Cortex of kidney (tissue), 1 donor: ENCODE results near the gene KY.

Source experiments
- DNase-seq: peaks from one replicate; lab custom pipeline; 2025; lab: John Stamatoyannopoulos, UW

Gene KY

DNA sequence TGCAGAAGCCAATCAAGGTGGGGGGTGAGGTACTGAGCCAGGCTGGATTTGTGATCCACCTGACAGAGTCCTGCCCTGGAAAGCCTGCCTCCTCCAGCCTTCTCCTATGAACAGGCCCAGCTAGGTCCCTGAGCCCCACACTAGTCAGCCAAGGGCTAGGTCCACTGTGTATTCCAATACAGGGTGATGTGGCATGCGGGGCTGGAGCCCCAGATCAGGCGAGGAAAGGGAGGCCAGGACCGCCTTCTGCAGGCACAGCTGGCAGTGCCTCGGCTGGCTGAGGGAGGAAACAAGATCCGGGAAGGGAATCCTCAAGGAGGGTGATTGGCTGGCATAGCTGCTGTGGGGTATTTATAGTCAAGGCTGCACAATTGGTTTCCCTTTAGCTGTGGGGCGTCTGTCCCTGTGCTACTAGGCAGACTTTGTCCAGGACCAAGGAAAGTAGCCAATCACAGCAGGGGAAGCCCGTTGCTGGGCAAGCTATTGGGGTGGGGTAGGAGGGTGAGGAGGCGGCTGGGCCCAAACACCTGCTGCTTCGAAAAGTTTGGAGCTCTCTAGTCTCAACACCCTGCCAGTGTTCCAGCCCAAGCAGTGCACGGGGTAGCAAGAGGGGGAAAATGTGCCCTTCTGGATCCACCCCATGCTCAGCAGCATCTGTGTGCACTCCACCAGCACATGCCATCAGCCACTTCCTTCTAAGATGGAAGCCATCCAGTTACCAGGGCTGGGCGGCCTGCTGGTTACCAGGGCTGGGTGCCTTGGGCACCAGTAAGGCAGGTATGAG is 5.9 kb downstream of the KY start:
- DNase-seq = no peak

DNA sequence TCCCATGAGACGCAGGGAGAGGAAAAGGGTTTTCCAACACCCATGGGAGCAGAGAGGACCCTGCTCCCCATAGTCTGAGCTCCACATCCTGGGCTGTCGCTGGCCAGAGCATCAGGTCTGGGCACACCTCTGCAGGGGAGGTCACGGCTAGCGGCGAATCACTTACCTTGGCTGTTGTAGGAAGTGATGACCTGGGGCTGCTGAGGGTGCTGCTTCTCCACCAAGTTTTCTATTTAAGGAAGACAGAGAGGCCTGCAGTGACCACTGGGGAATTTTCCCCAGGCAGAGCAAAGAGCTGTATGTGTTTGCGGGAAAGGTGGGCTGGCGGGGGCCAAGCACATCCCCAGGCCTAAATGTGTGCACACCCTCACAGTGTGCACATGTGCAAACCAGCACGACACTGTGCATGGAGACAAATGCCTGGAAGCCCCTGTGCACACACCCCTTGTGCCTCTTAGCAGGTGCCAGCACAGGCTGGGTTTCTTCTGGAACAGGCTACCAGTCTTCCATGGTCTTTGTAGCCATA is 7.6 kb downstream of the KY start:
- DNase-seq = no peak

DNA sequence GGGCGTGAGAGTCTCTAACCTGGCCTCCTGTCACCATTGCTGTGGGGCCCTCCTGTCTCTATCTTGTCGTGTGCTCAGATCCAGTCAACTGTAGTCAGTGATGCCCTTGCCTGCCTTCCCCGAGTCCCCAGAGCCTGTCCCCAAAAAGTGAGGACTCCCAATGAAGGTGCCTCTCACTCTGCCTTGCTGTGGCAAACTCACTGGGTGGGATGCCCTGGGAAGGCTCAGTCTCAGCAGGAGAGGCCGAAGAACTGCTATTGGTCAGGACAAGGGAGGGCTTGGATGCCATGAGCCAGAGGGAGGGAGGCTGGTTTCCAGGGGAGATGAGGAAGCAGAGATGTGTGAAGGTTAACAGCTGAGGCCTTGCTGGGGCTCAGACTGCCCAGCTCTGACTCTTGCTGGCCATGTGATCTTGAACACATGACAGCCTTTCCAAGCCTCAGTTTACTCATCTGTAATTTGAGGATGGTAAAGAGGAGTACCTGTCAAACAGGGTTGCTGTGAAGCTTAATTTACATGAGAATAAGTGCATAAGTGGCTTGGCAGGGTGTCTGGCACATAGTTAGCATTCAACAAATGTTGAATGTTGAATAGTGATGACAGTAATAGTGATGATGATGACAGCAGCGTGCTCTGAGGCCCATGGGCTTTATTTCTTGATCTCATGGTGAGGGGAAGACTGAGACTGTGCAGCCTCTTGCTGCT is 8.2 kb downstream of the KY start:
- no peak for DNase-seq

- no peak for DNase-seq
Measured at GRCh38 chr3:134641671-134642300, 9.0 kb downstream of the KY start.

DNA sequence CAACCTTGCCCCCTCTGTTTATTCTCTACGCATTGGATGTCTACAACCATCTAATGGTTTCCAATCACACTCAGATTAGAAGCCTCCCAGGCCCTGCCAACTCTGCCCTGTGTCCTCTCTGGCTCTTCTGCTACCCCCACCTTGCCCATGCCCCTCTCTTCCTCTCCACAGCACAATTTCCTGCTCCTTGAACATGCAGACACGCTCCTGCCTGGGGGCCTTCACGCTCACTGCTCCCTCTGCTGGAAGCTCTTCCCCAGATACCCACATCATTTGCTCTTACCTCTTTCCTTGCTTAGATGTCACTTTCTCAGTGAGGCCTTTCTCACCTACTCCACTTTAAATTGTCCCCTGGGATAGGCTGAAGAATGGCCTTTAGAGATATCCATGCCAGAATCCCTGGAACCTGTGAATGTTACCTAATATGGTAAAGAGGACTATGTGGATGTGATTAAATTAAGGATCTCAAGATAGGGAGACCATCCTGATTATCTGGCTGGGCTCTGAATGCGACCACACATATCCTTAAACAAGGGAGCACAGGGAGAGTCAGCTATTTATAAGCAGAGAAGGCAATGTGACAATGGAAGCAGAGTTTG is 9.9 kb downstream of the KY start:
- no peak for DNase-seq

DNA sequence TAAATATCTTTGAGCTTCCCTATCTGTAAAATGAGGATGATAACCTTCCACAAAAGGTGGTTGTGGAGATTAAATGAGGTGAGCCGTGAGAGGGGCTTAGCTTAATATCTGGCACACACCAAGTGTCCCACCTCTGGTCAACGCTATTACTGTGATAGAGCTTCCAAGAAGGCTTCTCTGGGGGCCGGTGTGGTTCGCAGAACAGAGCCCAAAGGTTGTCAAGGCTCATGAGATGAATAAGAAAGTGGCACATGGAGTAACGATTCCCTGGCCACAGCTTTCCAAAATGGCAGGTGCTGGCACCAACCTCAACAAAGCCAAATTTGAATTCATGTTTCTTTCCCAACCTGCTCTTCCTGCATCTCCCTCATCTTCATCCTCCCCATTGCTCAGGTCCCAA is 10.4 kb downstream of the KY start:
- no peak for DNase-seq

DNA sequence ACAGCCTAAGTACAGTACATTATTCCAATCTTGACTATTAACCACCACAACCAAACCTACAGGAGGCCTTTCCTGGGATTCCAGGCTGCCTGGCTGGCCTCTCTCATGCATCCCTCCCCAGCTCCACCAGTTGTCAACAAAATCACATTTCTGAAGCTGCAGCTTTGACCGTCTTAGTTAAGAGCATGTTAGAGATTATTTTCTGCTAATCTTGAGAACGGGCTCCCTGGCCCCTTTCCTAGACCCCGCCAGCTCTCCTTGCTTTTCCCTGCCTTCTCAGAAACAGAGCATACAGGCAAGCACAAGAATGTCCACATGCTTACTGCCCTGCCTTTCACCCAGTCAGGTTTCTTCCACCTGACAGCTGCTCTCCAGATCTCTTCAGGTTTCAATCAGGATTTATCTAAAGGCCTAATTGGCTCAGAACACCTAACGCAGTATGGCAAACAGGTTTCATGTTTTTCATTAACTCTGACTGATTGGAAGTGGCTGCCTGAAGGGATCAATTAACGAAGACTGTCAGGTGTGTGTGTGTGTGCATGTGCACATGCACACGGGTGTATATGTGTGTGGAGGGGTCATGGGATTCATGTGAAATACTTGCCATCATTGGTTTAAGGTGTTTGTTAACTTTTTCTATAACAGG is 12.3 kb downstream of the KY start:
- DNase-seq = no peak

- DNase-seq = no peak
Measured at GRCh38 chr3:134636406-134636805, 14.4 kb downstream of the KY start.

GRCh38 chr3:134630506-134630905 is 20.3 kb downstream of the KY start:
- no peak for DNase-seq

DNA sequence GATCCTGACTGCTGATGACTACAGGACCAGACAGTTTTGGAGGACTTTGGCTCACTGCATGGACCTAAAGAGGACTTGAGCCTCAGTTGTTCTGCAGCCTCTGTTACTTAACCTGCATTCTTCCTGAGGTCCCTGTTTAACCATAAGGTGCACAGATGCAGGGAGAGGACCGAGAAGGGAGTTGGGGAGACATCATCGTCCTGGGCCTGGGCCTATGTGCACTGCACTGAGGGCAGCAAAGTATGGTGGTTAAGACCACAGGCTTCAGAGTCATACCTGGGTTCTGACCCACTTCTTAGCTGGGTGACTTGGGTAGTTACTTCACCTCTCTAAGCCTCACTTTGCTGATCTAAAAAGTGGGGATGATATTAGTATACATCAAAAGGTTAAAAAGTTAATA is 21.9 kb downstream of the KY start:
- no peak for DNase-seq

- DNase-seq = no peak
Measured at GRCh38 chr3:134627831-134628230, 23.0 kb downstream of the KY start.

GRCh38 chr3:134625885-134626741 is 24.7 kb downstream of the KY start:
- DNase-seq = no peak

DNA sequence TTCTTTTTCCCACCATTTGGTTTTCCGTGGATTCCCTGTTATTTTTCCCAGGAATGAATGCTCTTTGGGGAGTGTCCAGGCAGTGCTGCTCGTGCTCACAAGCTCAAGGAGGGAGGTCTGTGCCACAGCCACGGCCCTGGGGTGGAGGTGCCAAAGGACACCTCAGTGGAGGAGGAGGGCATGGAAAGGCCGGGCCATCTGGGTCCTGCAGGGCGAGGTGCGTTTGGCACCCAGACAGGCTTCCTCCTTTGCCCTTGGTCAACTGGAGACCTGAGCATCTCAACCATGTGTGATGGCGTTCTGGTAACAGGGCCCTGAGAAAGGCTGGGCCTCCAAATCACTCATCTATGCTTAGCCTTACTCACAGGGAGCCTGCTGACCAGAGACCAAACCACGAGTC is 25.4 kb downstream of the KY start:
- DNase-seq = no peak

DNA sequence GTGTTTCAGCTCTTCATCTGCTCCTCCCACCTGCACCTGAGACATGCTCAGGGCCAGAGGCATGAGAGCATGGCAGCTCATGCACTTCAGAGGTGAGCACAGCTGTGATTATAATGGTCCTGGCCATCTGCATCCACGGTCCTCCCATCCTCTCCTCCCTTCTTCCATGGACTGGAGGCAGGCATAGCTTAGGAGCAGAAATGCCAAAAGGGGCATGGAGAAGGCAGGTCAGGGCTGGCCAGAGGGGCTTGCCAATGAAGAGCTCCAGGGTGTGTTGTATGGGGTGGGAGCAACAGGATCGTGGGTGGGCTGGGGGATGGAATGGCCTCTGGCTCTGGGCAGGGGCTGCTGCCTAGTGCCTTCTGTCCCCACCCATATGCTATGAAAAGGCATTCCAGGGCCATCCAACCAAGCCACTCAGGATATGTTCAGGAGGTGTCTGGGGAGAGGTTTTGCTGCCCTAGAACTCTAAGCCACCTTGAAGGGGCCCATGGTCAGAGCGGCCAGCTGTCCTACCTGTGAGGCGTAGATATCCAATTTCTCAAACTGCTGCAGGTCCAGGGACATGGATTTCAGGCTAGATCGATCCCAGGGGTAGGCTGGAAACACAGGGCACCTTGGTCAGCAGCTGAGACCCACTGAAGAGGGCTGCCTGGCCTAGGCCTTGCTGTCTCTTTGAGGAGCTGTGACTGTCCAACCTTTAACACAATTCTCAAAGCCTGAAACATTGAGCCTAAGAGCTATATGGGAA is 26.1 kb downstream of the KY start:
- DNase-seq = no peak

- no peak for DNase-seq
Measured at GRCh38 chr3:134623615-134624245, 27.1 kb downstream of the KY start.

DNA sequence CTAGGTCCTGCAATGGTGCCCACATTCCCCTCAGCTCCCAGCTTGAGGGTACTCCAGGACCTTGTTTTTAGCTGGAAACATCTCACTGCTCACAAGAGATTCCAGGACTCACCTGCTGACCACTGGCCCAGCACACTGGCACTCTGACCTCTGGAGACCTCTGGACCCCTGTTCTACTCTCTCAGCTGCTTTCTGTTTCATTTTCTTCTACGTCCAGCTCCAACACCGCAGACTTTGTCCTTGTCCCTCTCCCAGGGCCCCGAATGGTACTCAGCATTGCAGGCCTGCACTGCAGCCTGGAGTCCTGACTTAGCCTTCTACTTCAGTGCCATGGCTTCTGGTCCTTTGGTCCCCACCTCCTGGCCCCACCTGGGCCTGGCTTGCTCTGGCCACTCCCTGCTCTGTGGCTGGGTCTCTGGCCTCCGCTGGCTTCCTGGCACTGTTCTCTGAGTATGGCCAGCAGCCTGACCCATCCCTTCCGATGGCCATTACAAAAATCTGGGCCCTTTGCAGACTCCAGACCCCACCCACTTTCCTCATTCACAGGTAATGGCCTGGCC is 27.9 kb downstream of the KY start:
- DNase-seq = no peak

GRCh38 chr3:134621854-134622253 is 29.0 kb downstream of the KY start:
- DNase-seq = no peak

- no peak for DNase-seq
Measured at GRCh38 chr3:134620476-134621115, 30.2 kb downstream of the KY start.

DNA sequence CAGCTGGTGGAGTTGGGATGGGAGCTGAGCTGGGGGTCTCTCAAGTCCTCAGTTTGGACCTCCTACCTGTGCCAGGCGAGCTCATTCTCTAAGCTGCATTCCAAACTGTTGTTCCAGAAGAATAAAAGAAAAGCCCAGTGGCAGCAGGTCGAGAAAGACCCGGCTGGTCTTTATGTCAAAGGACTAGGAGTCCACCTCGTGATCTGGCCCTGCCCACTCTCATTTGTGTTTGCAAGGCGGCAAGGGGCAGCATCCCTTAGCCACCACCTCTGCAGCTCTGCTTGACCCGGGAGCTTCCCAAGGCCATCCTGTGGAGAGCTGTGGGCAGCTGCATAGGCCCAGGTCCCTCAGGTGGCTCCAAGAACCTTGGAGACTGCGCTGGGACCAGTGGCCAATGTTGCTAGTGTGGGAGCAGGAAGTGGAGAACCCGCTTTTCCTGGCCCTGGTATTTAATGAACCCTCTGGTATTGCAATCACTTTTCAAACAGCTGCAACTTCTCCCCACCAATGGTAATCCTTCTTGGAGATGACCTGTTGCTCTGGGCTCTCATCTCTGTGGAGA is 30.9 kb downstream of the KY start:
- DNase-seq = no peak
